ENCODE data around the gene EPHB1. TPM values are rescaled to one million over a fixed set of nuclear protein-coding genes. Genes with fewer than 3 reads are reported as not detected.

The EPHB1 gene
- total and polyA plus RNA-seq, 4 donors: 0.23 to 1.7 (median 0.52) TPM

DNA sequence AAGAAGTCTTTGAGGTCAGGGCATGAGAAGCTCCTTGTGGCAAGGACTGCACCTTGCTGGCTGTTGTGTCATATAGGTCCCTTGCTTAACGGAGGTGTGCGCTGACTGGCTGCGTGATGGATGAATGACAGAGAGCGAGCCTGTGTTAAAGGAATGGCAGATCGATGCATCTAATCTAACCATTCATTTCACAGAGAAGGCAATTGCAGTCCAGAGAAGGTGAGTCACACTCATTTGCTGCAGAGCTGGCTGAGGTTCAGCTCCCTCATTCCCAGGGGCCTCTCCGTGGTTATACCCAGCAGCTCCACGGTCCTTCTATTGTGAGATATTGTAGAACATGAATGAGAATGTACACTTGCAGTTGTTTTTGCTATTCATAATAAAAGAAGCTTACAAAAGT, 289.3 kb downstream of the EPHB1 start:
- no peak overlapping the region for H3K4me3 ChIP-seq (ENCODE audit: low read depth in 1 of 3, low read length in 3 of 3)
- no peak for DNase-seq (ENCODE audit: low spot score)
- no peak overlapping the region for H3K9ac ChIP-seq (ENCODE audit: low read depth in 1 of 2, low read length in 2 of 2)
- TF ChIP-seq TAF1 (conservative IDR thresholded peaks at IDR 0.05) (no peak), HNF4A (conservative IDR thresholded peaks at IDR 0.05) (no peak), GABPA (IDR thresholded peaks at IDR 0.05 in 1 of 2, conservative IDR thresholded peaks at IDR 0.05 in 1 of 2) (no peak), RAD21 (IDR thresholded peaks at IDR 0.05) (no peak), ZBTB33 (IDR thresholded peaks at IDR 0.05) (no peak), SP1 (IDR thresholded peaks at IDR 0.05) (no peak), JUND (IDR thresholded peaks at IDR 0.05) (no peak), RXRA (IDR thresholded peaks at IDR 0.05) (no peak), MAX (IDR thresholded peaks at IDR 0.05) (no peak), HNF4G (IDR thresholded peaks at IDR 0.05) (no peak), NR2F2 (IDR thresholded peaks at IDR 0.05) (no peak)
- TF ChIP-seq, protein P1, sequence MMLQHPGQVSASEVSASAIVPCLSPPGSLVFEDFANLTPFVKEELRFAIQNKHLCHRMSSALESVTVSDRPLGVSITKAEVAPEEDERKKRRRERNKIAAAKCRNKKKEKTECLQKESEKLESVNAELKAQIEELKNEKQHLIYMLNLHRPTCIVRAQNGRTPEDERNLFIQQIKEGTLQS (IDR thresholded peaks at IDR 0.05): no peak
- H3K27me3 ChIP-seq (ENCODE audit: control insufficient read depth in 4 of 4, insufficient read depth in 4 of 4, low read length in 3 of 4): no peaks in the 10 kb centered on the region
- WGBS: 74% methylated on average over 7 of the region's 7 CpGs
- H3K36me3 ChIP-seq (ENCODE audit: control insufficient read depth in 4 of 4, insufficient read depth in 3 of 4, low read depth in 1 of 4, low read length in 3 of 4): no peaks in the 10 kb centered on the region
- no peak overlapping the region for H3K27ac ChIP-seq (ENCODE audit: low read depth in 1 of 2, low read length in 2 of 2)
- H3K9me3 ChIP-seq (ENCODE audit: control insufficient read depth in 4 of 4, low read length in 3 of 4): no peaks in the 10 kb centered on the region
- H3K4me1 ChIP-seq (ENCODE audit: control insufficient read depth in 4 of 4, insufficient read depth in 4 of 4, low read length in 3 of 4): no peaks in the 10 kb centered on the region

- WGBS: 83% methylated on average over 3 of the region's 3 CpGs
- H3K27ac ChIP-seq (ENCODE audit: low read depth in 1 of 2, low read length in 2 of 2): no peak overlapping the region
Measured at GRCh38 chr3:135084976-135085375, 289.9 kb downstream of the EPHB1 start.

More at GRCh38 chr3:135084976-135085375, 289.9 kb downstream of the EPHB1 start:
- Histone ChIP-seq H3K9me3 (ENCODE audit: control insufficient read depth in 4 of 4, low read length in 3 of 4) (no peaks in the 10 kb centered on the region), H3K4me3 (ENCODE audit: low read depth in 1 of 3, low read length in 3 of 3) (no peak overlapping the region), H3K4me1 (ENCODE audit: control insufficient read depth in 4 of 4, insufficient read depth in 4 of 4, low read length in 3 of 4) (no peaks in the 10 kb centered on the region), H3K27me3 (ENCODE audit: control insufficient read depth in 4 of 4, insufficient read depth in 4 of 4, low read length in 3 of 4) (no peaks in the 10 kb centered on the region), H3K36me3 (ENCODE audit: control insufficient read depth in 4 of 4, insufficient read depth in 3 of 4, low read depth in 1 of 4, low read length in 3 of 4) (no peaks in the 10 kb centered on the region), H3K9ac (ENCODE audit: low read depth in 1 of 2, low read length in 2 of 2) (no peak overlapping the region)
- TF ChIP-seq MAX (IDR thresholded peaks at IDR 0.05) (no peak), RAD21 (IDR thresholded peaks at IDR 0.05) (no peak), HNF4A (conservative IDR thresholded peaks at IDR 0.05) (no peak), JUND (IDR thresholded peaks at IDR 0.05) (no peak), GABPA (IDR thresholded peaks at IDR 0.05 in 1 of 2, conservative IDR thresholded peaks at IDR 0.05 in 1 of 2) (no peak), TAF1 (conservative IDR thresholded peaks at IDR 0.05) (no peak), YY1 (IDR thresholded peaks at IDR 0.05) (no peak), RXRA (IDR thresholded peaks at IDR 0.05) (no peak), NR2F2 (IDR thresholded peaks at IDR 0.05) (no peak), SP1 (IDR thresholded peaks at IDR 0.05) (no peak), HNF4G (IDR thresholded peaks at IDR 0.05) (no peak), EGR1 (IDR thresholded peaks at IDR 0.05; ENCODE audit: low read depth in 2 of 2) (no peak), ZBTB33 (IDR thresholded peaks at IDR 0.05) (no peak), FOXA2 (IDR thresholded peaks at IDR 0.05) (no peak), FOXA1 (IDR thresholded peaks at IDR 0.05) (no peak)
- TF ChIP-seq, protein P2, sequence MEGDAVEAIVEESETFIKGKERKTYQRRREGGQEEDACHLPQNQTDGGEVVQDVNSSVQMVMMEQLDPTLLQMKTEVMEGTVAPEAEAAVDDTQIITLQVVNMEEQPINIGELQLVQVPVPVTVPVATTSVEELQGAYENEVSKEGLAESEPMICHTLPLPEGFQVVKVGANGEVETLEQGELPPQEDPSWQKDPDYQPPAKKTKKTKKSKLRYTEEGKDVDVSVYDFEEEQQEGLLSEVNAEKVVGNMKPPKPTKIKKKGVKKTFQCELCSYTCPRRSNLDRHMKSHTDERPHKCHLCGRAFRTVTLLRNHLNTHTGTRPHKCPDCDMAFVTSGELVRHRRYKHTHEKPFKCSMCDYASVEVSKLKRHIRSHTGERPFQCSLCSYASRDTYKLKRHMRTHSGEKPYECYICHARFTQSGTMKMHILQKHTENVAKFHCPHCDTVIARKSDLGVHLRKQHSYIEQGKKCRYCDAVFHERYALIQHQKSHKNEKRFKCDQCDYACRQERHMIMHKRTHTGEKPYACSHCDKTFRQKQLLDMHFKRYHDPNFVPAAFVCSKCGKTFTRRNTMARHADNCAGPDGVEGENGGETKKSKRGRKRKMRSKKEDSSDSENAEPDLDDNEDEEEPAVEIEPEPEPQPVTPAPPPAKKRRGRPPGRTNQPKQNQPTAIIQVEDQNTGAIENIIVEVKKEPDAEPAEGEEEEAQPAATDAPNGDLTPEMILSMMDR (IDR thresholded peaks at IDR 0.05; ENCODE audit: low read depth, low read length, missing input control): no peak
- TF ChIP-seq, protein P1 (IDR thresholded peaks at IDR 0.05): no peak
- TF ChIP-seq, protein P3, sequence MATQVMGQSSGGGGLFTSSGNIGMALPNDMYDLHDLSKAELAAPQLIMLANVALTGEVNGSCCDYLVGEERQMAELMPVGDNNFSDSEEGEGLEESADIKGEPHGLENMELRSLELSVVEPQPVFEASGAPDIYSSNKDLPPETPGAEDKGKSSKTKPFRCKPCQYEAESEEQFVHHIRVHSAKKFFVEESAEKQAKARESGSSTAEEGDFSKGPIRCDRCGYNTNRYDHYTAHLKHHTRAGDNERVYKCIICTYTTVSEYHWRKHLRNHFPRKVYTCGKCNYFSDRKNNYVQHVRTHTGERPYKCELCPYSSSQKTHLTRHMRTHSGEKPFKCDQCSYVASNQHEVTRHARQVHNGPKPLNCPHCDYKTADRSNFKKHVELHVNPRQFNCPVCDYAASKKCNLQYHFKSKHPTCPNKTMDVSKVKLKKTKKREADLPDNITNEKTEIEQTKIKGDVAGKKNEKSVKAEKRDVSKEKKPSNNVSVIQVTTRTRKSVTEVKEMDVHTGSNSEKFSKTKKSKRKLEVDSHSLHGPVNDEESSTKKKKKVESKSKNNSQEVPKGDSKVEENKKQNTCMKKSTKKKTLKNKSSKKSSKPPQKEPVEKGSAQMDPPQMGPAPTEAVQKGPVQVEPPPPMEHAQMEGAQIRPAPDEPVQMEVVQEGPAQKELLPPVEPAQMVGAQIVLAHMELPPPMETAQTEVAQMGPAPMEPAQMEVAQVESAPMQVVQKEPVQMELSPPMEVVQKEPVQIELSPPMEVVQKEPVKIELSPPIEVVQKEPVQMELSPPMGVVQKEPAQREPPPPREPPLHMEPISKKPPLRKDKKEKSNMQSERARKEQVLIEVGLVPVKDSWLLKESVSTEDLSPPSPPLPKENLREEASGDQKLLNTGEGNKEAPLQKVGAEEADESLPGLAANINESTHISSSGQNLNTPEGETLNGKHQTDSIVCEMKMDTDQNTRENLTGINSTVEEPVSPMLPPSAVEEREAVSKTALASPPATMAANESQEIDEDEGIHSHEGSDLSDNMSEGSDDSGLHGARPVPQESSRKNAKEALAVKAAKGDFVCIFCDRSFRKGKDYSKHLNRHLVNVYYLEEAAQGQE (IDR thresholded peaks at IDR 0.05): no peak
- no peak for DNase-seq (ENCODE audit: low spot score)
